Activated CD4-positive, alpha-beta T cell treated with anti-CD3 and anti-CD28 coated beads for 1 hour (primary cell): ENCODE results near the gene RNF4.
A peak's percentile ranks its signal among the peaks of the same experiment; 100 is the strongest.
"Not testable (repeated sequence)": the region's sequence is repeated elsewhere in the genome, so short reads cannot be mapped to it uniquely, and the experiment has no call there.

Experiments
- DNase-seq: peaks from one replicate; pipeline ENCODE4 v3.0.0-alpha.2; 2020

The RNF4 gene

GRCh38 chr4:2459589-2460349, 9.1 kb upstream of the RNF4 start:
- no peak for DNase-seq

GRCh38 chr4:2461246-2461960, 7.5 kb upstream of the RNF4 start:
- DNase-seq: no peak

GRCh38 chr4:2462218-2462991, 6.5 kb upstream of the RNF4 start:
- DNase-seq: peak; percentile 57

GRCh38 chr4:2462992-2463762, 5.7 kb upstream of the RNF4 start:
- no peak for DNase-seq

GRCh38 chr4:2465032-2465431, 3.9 kb upstream of the RNF4 start:
- DNase-seq: no peak

GRCh38 chr4:2465544-2465943, 3.4 kb upstream of the RNF4 start:
- not testable (repeated sequence) for DNase-seq

GRCh38 chr4:2469192-2469984, 482 bp downstream of the RNF4 start:
- DNase-seq: peak; percentile 52

- no peak for DNase-seq
Observed at GRCh38 chr4:2470791-2471190, 1.9 kb downstream of the RNF4 start.

- DNase-seq: no peak
Observed at GRCh38 chr4:2472187-2472586, 3.3 kb downstream of the RNF4 start.

- DNase-seq: no peak
Observed at GRCh38 chr4:2478229-2478628, 9.3 kb downstream of the RNF4 start.

- DNase-seq: no peak
Observed at GRCh38 chr4:2480649-2481048, 11.7 kb downstream of the RNF4 start.

- DNase-seq: no peak
Observed at GRCh38 chr4:2482192-2482591, 13.3 kb downstream of the RNF4 start.

GRCh38 chr4:2482693-2483092, 13.8 kb downstream of the RNF4 start:
- no peak for DNase-seq

- DNase-seq: no peak
Observed at GRCh38 chr4:2483237-2483636, 14.3 kb downstream of the RNF4 start.

- no peak for DNase-seq
Observed at GRCh38 chr4:2484185-2484584, 15.3 kb downstream of the RNF4 start.

- DNase-seq: peak; percentile 42
Observed at GRCh38 chr4:2484993-2485392, 16.1 kb downstream of the RNF4 start.

- DNase-seq: no peak
Observed at GRCh38 chr4:2485956-2486355, 17.1 kb downstream of the RNF4 start.

- DNase-seq: no peak
Observed at GRCh38 chr4:2486981-2487380, 18.1 kb downstream of the RNF4 start.

- no peak for DNase-seq
Observed at GRCh38 chr4:2487632-2488031, 18.7 kb downstream of the RNF4 start.

- no peak for DNase-seq
Observed at GRCh38 chr4:2489081-2489805, 20.3 kb downstream of the RNF4 start.

- DNase-seq: no peak
Observed at GRCh38 chr4:2489841-2490552, 21.1 kb downstream of the RNF4 start.
